ENCODE measurements around the gene CTAGE9.
"Not testable (repeated sequence)": the region's sequence is repeated elsewhere in the genome, so short reads cannot be mapped to it uniquely, and the experiment has no call there.

CTAGE9 gene

GRCh38 chr6:131710917-131711316, at the start of gene CTAGE9:
TSS of gene CTAGE9 (minus strand) at chr6:131711017. CDS start at chr6:131711017, 0 bp downstream.
- DNase-seq (ENCODE audit: low read depth in 2 of 2, low spot score in 1 of 2): not testable (repeated sequence)

- no peak for DNase-seq (ENCODE audit: low read depth in 2 of 2, low spot score in 1 of 2)
Measured at GRCh38 chr6:131758920-131759319, 48.1 kb upstream of the CTAGE9 start.

- DNase-seq (ENCODE audit: low read depth in 2 of 2, low spot score in 1 of 2): no peak
Measured at GRCh38 chr6:131756039-131756438, 45.2 kb upstream of the CTAGE9 start.

- DNase-seq (ENCODE audit: low read depth in 2 of 2, low spot score in 1 of 2): no peak
Measured at GRCh38 chr6:131755597-131755996, 44.8 kb upstream of the CTAGE9 start.

- DNase-seq (ENCODE audit: low read depth in 2 of 2, low spot score in 1 of 2): no peak
Measured at GRCh38 chr6:131754715-131755567, 44.1 kb upstream of the CTAGE9 start.

GRCh38 chr6:131754088-131754487, 43.3 kb upstream of the CTAGE9 start:
- DNase-seq (ENCODE audit: low read depth in 2 of 2, low spot score in 1 of 2): no peak

- DNase-seq (ENCODE audit: low read depth in 2 of 2, low spot score in 1 of 2): not testable (repeated sequence)
Measured at GRCh38 chr6:131751012-131751715, 40.3 kb upstream of the CTAGE9 start.

GRCh38 chr6:131749023-131749422, 38.2 kb upstream of the CTAGE9 start:
- DNase-seq (ENCODE audit: low read depth in 2 of 2, low spot score in 1 of 2): no peak

GRCh38 chr6:131747821-131748353, 37.1 kb upstream of the CTAGE9 start:
- no peak for DNase-seq (ENCODE audit: low read depth in 2 of 2, low spot score in 1 of 2)

GRCh38 chr6:131745476-131745875, 34.7 kb upstream of the CTAGE9 start:
- no peak for DNase-seq (ENCODE audit: low read depth in 2 of 2, low spot score in 1 of 2)

- no peak for DNase-seq (ENCODE audit: low read depth in 2 of 2, low spot score in 1 of 2)
Measured at GRCh38 chr6:131744432-131745287, 33.8 kb upstream of the CTAGE9 start.

GRCh38 chr6:131741688-131742393, 31.0 kb upstream of the CTAGE9 start:
- no peak for DNase-seq (ENCODE audit: low read depth in 2 of 2, low spot score in 1 of 2)

- DNase-seq (ENCODE audit: low read depth in 2 of 2, low spot score in 1 of 2): no peak
Measured at GRCh38 chr6:131740161-131740560, 29.3 kb upstream of the CTAGE9 start.

GRCh38 chr6:131739136-131739535, 28.3 kb upstream of the CTAGE9 start:
- DNase-seq (ENCODE audit: low read depth in 2 of 2, low spot score in 1 of 2): no peak

GRCh38 chr6:131736811-131737210, 26.0 kb upstream of the CTAGE9 start:
- no peak for DNase-seq (ENCODE audit: low read depth in 2 of 2, low spot score in 1 of 2)

- no peak for DNase-seq (ENCODE audit: low read depth in 2 of 2, low spot score in 1 of 2)
Measured at GRCh38 chr6:131736003-131736596, 25.3 kb upstream of the CTAGE9 start.

- no peak for DNase-seq (ENCODE audit: low read depth in 2 of 2, low spot score in 1 of 2)
Measured at GRCh38 chr6:131733376-131734016, 22.7 kb upstream of the CTAGE9 start.

- no peak for DNase-seq (ENCODE audit: low read depth in 2 of 2, low spot score in 1 of 2)
Measured at GRCh38 chr6:131731224-131731623, 20.4 kb upstream of the CTAGE9 start.

- DNase-seq (ENCODE audit: low read depth in 2 of 2, low spot score in 1 of 2): no peak
Measured at GRCh38 chr6:131730264-131730663, 19.4 kb upstream of the CTAGE9 start.

- no peak for DNase-seq (ENCODE audit: low read depth in 2 of 2, low spot score in 1 of 2)
Measured at GRCh38 chr6:131729550-131729949, 18.7 kb upstream of the CTAGE9 start.

All from stimulated activated CD8-positive, alpha-beta memory T cell treated with anti-CD3 and anti-CD28 coated beads, Interleukin-4, amount 100 ng/mL, for 4 hours (primary cell).